Activated CD4-positive, alpha-beta T cell treated with anti-CD3 and anti-CD28 coated beads for 36 hours (primary cell): ENCODE data around the gene REEP3. TPM values are rescaled to one million over a fixed set of nuclear protein-coding genes. Genes with fewer than 3 reads are reported as not detected.
"Not testable (repeated sequence)": the region's sequence is repeated elsewhere in the genome, so short reads cannot be mapped to it uniquely, and the experiment has no call there.

Experiments used
- ATAC-seq: fragments of 200-7000 bp; cut with Tn5 transposase; one replicate; pipeline ENCODE4 v1.10.0; 2021; ENCODE audit warnings: mild to moderate bottlenecking, moderate library complexity
- CTCF ChIA-PET: fragments of 350-600 bp; sonication (Branson Sonifier 250); formaldehyde crosslinking; loops from one replicate; lab custom pipeline; 2021; ENCODE audit warnings: antibody characterized with exemption; lab: Charles Lee
- POLR2A ChIA-PET: fragments of 350-600 bp; sonication (Branson Sonifier 250); formaldehyde crosslinking; loops from one replicate; lab custom pipeline; 2021; ENCODE audit warnings: antibody characterized with exemption, inconsistent platforms; lab: Charles Lee
- DNase-seq: peaks from one replicate; pipeline ENCODE4 v3.0.0-alpha.2; 2020
- H3K27ac Mint-ChIP-seq: one replicate; pipeline ENCODE4 v1.8.0; 2021; ENCODE audit warnings: mixed read lengths
- H3K27me3 Mint-ChIP-seq: one replicate; pipeline ENCODE4 v1.8.0; 2021; ENCODE audit warnings: mixed read lengths
- H3K36me3 Mint-ChIP-seq: one replicate; pipeline ENCODE4 v1.8.0; 2021; ENCODE audit warnings: low read depth, mixed read lengths
- H3K4me1 Mint-ChIP-seq: one replicate; pipeline ENCODE4 v1.8.0; 2021; ENCODE audit warnings: mixed read lengths
- H3K4me3 Mint-ChIP-seq: one replicate; pipeline ENCODE4 v1.8.0; 2021; ENCODE audit warnings: mild to moderate bottlenecking, moderate library complexity, mixed read lengths
- H3K9me3 Mint-ChIP-seq: one replicate; pipeline ENCODE4 v1.8.0; 2021; ENCODE audit warnings: low read depth, mixed read lengths
- intact Hi-C, 2 experiments: fragments of 100-400 bp; cut with DNase I in 1 of 2; cut with micrococcal nuclease in 1 of 2; formaldehyde crosslinking; loops; one replicate each; pipeline versions ENCODE4 v1.14.2 to v1.15.1; 2022 to 2024; cut with DNase I, micrococcal nuclease
- total RNA-seq, 2 experiments: library from RNA; stranded (reverse); gene quantifications; one replicate each; pipeline ENCODE4 v1.2.3, GENCODE V29; 2021

Gene REEP3
- total RNA-seq, 2 experiments from 2014 or later = 15.9 to 20.9 TPM

DNA sequence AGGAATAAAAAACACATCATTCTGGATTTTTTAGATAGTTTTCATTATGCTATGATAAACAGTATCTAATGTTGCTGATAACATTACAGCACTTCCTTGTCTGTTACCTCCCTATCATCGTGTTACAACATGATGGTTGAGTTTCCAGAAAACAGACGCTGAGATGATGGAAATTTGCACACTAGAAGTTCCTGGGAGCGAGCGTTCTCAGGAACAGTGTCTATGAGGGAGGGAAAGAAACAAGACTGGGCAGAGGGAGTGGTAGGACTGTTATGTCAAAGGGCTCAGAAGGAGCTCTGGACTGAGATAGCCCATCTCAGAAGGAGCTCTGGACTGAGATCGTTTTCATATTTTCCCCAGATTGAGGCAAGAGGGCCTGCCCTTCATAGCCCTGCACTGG lies 121.6 kb downstream of the REEP3 start:
- POLR2A ChIA-PET = no interaction called here
- no peaks in the 10 kb centered on the region for H3K9me3 Mint-ChIP-seq
- no peak overlapping the region for H3K27ac Mint-ChIP-seq
- no peak overlapping the region for H3K4me3 Mint-ChIP-seq
- H3K4me1 Mint-ChIP-seq = peaks cover 4% of the 10 kb centered on the region
- CTCF ChIA-PET = no interaction called here
- ATAC-seq (no peak), DNase-seq (no peak)
- intact Hi-C loops = no loop called here
- H3K36me3 Mint-ChIP-seq = no peaks in the 10 kb centered on the region
- H3K27me3 Mint-ChIP-seq = no peaks in the 10 kb centered on the region

DNA sequence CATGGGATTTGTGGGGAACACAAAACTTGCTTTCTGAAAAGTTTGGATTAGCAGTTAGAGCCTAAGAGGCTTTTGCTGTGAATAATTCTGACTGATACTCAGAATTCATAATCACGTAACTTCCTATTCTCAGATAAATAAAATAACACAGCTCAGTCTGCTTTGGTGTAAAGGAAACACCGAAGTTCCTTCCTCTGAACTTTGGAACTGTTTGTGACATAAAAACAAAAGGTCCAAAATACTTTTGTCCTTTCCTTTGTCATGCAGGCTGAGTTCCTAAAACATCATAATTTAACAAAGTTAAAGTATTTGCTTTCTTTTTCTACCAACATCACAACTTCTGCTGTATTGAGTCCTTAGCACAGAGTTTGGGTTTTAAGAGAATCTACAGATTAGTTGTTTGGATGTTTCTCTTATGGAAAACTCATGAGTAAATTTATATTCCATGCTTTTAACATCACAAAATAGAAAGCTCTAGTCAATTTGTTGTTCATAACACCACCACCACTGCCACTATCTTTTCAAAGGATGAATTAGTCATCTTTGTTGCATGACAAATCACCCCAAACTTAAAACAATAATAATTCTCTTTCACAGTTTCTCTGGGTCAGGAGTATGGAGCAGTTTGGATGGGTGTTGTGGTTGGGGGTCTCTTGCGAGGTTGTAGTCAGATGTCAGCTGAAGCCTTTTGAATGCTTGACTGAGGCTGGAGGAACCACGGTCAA lies 123.4 kb downstream of the REEP3 start:
- peak; percentile 16 for ATAC-seq
- Mint-ChIP-seq H3K27ac (no peak overlapping the region), H3K36me3 (no peaks in the 10 kb centered on the region), H3K4me3 (no peak overlapping the region), H3K27me3 (no peaks in the 10 kb centered on the region), H3K4me1 (peaks cover 4% of the 10 kb centered on the region), H3K9me3 (no peaks in the 10 kb centered on the region)
- no peak for DNase-seq
- ChIA-PET POLR2A (no interaction called here), CTCF (interaction anchor here (0.5 to 2.0 kb wide), 3 partner anchors 75 to 477 kb away, joined by 3 to 7 read pairs (median 4); no protein-coding TSS in a partner anchor)
- intact Hi-C loops = no loop called here

DNA sequence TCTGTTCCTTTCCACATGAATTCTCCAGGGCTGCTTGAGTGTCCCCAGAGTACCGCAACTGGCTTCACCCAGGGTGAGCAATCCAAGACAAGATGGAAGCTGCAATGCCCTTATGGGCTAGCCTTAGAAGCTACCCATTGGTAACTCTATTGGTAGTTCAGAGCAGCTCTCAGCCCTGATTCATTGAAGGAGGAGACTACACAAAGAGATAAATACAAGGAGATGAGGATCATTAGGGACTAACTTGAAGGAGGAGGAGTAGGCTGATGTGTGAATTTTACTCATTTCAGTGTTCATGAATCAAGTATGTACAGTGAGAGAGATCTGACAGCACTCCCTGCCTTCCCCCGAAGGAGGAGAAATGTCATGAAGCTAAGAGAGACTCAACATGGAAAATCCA lies 124.0 kb downstream of the REEP3 start:
- Mint-ChIP-seq H3K27me3 (no peaks in the 10 kb centered on the region), H3K27ac (no peak overlapping the region), H3K4me1 (peaks cover 4% of the 10 kb centered on the region), H3K9me3 (no peaks in the 10 kb centered on the region), H3K36me3 (no peaks in the 10 kb centered on the region), H3K4me3 (no peak overlapping the region)
- ChIA-PET POLR2A (no interaction called here), CTCF (interaction anchor here (0.5 to 2.0 kb wide), 2 partner anchors 163 to 478 kb away, joined by 3 to 7 read pairs; no protein-coding TSS in a partner anchor)
- no peak for DNase-seq
- peak; percentile 30 for ATAC-seq
- intact Hi-C loops = no loop called here

DNA sequence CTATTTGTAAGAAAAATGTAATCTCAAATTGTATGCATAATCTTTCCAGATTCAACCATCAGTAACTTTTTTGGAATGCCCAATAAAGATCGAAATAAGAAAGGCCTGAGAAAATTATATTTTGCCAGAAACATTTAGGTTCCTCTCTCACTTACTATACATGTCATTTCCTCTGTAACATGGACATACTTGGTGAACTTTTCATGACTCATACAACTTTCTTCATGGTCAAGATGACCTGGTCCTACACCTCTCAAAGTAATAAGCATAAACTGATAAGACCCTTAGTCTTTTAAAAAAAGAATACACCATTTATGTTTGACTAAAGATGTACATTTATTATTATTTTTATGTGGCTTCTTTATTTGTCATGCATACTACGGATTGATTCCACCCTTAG lies 125.3 kb downstream of the REEP3 start:
- DNase-seq (no peak), ATAC-seq (no peak)
- Mint-ChIP-seq H3K4me3 (no peak overlapping the region), H3K36me3 (no peaks in the 10 kb centered on the region), H3K9me3 (no peaks in the 10 kb centered on the region), H3K27me3 (no peaks in the 10 kb centered on the region), H3K4me1 (peaks cover 4% of the 10 kb centered on the region), H3K27ac (no peak overlapping the region)
- CTCF ChIA-PET = no interaction called here
- intact Hi-C loops = no loop called here
- POLR2A ChIA-PET = no interaction called here

DNA sequence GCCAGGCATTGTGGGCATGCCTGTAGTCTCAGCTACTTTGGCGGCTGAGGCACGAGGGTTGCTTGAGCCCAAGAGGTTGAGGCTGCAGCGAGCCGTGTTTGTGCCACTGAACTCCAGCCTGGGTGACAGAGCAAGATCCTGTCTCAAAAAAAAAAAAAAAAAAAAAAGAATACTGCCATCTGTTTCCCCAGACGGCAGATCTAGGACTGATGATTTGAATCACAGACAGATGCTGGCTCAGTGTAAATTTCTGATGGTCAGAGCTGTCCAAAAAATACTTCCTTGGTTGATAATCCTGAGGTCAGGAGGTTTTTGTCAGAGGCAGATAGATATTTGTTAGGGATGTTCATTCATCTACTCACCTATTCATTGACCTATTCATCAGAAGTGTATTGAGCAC lies 130.7 kb downstream of the REEP3 start:
- intact Hi-C loops = no loop called here
- no peak for ATAC-seq
- Mint-ChIP-seq H3K4me1 (no peaks in the 10 kb centered on the region), H3K4me3 (no peak overlapping the region), H3K27ac (no peak overlapping the region), H3K9me3 (no peaks in the 10 kb centered on the region), H3K36me3 (no peaks in the 10 kb centered on the region), H3K27me3 (peaks cover 2% of the 10 kb centered on the region)
- ChIA-PET CTCF (no interaction called here), POLR2A (no interaction called here)
- DNase-seq = no peak

DNA sequence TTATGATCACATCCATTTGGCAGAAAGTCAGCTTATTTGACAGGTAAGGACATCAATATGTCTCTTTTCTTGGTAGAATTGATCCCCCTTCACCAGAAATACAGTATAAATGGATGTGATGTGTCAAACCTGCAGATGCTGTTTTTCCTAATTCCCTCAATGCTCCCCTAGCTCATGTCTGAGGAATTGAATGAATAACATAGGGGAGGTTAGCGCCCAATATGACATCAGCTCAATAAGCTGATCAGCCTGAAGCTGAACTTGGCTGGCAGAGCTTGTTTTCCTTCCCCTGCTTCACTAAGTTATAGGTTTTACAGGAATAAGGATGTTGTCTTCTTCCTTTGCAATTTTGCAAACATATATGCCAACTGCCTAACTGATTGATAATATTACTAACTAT lies 132.5 kb downstream of the REEP3 start:
- DNase-seq (no peak), ATAC-seq (no peak)
- H3K4me1 Mint-ChIP-seq = no peaks in the 10 kb centered on the region
- peaks cover 2% of the 10 kb centered on the region for H3K27me3 Mint-ChIP-seq
- H3K36me3 Mint-ChIP-seq = no peaks in the 10 kb centered on the region
- intact Hi-C loops = no loop called here
- CTCF ChIA-PET = interaction anchor here (0.7 kb wide), 1 partner anchor 21 kb away, joined by 3 read pairs; no protein-coding TSS in a partner anchor
- H3K27ac Mint-ChIP-seq = peak overlapping the region; percentile 31
- no peak overlapping the region for H3K4me3 Mint-ChIP-seq
- POLR2A ChIA-PET = no interaction called here
- no peaks in the 10 kb centered on the region for H3K9me3 Mint-ChIP-seq

DNA sequence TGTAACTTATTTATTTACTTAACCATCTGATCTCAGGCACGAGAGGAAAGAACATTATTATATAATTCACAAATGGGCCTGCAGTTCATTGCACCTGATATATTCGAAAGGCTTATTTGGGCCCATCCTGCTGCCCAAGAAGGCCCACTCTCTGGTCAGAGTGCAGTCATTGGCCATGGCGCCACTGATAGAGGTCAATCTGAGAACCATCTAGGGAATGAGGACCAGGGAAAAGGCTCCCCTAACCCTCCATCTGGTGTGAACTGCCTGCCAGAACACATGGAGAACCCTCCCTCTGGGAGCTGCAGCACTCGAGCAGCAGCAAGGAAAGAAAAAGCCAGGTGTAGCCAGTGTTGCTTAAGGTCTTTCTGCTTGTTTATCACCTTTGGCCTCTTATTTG lies 136.6 kb downstream of the REEP3 start:
- no peaks in the 10 kb centered on the region for H3K9me3 Mint-ChIP-seq

DNA sequence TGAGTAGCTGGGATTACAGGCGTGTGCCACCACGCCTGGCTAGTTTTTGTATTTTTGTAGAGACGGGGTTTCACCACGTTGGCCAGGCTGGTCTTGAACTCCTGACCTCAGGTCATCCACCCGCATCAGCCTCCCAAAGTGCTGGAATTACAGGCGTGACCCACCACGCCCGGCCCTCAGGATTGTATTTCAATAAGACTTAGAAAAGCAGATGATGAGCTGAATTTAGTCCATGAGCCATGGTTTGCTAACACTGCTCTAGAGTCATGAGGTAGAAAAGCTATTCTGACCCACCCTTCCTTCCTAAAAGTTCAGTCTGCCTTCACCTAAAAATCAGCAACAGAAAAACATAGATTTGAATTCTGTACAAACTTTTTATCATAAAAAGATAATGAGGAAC lies 139.7 kb downstream of the REEP3 start:
- ATAC-seq, H3K4me1 Mint-ChIP-seq, H3K36me3 Mint-ChIP-seq, H3K9me3 Mint-ChIP-seq, intact Hi-C loops, H3K4me3 Mint-ChIP-seq, H3K27ac Mint-ChIP-seq, H3K27me3 Mint-ChIP-seq, DNase-seq, POLR2A ChIA-PET: not testable (repeated sequence)
- CTCF ChIA-PET = interaction anchor here (0.6 to 2.3 kb wide), 3 partner anchors 16 to 1296 kb away, joined by 3 to 8 read pairs (median 3); no protein-coding TSS in a partner anchor

More for the DNA sequence above, 136.6 kb downstream of the REEP3 start:
- ATAC-seq = no peak
- Mint-ChIP-seq H3K27ac (no peak overlapping the region), H3K4me1 (no peaks in the 10 kb centered on the region), H3K36me3 (no peaks in the 10 kb centered on the region), H3K27me3 (no peaks in the 10 kb centered on the region), H3K4me3 (no peak overlapping the region)
- ChIA-PET POLR2A (no interaction called here), CTCF (interaction anchor here (0.6 kb wide), 1 partner anchor 179 kb away, joined by 5 read pairs; no protein-coding TSS in a partner anchor)
- DNase-seq = no peak
- intact Hi-C loops = no loop called here

DNA sequence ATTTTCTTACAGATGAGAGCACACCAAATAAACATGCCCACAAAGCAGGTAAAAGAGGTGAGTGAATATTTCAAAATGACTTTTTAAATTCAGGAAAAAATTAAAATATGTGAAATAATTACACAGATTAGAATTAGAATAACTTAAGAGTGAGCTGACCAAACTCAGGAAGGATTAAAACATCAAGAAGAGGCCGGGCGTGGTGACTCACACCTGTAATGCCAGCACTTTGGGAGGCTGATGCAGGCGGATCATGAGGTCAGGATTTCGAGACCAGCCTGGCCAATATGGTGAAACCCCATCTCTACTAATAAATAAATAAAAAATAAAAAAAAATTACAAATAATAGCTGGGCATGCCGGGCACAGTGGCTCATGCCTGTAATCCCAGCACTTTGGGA lies 140.1 kb downstream of the REEP3 start:
- POLR2A ChIA-PET = interaction anchor here (0.7 kb wide), 1 partner anchor 433 kb away, joined by 3 read pairs; no protein-coding TSS in a partner anchor
- no peak overlapping the region for H3K4me3 Mint-ChIP-seq
- CTCF ChIA-PET = interaction anchor here (0.6 to 2.3 kb wide), 3 partner anchors 16 to 504 kb away, joined by 3 to 8 read pairs (median 3); no protein-coding TSS in a partner anchor
- H3K9me3 Mint-ChIP-seq = no peaks in the 10 kb centered on the region
- no peaks in the 10 kb centered on the region for H3K27me3 Mint-ChIP-seq
- H3K27ac Mint-ChIP-seq = no peak overlapping the region
- H3K36me3 Mint-ChIP-seq = no peaks in the 10 kb centered on the region
- no peak for DNase-seq
- intact Hi-C loops = no loop called here
- H3K4me1 Mint-ChIP-seq = no peaks in the 10 kb centered on the region
- ATAC-seq = no peak

DNA sequence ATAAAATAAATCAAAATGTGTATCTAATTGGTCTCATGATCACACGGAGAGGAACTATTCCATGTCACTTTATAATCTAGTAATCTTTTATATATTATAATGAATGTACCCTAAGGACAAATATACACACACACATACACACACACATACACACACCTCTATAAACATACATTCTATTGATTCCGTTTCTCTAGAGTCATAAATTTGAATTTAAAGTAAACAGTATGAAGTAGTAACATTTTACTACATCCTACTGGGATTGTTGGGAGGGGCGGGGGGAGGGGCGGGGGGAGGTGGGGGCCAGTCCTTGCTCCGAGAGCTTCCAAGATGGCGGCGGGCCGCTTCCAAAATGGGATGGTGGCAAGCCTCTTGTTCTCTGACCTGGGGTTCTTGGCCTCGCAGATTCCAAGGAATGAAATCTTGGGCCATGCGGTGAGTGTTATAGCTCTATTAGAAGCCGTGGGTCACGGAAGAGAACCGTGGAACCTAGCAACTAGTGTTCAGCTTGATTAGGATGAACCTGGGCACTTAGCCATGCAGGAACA lies 143.2 kb downstream of the REEP3 start:
- Mint-ChIP-seq H3K36me3 (no peaks in the 10 kb centered on the region), H3K9me3 (no peaks in the 10 kb centered on the region), H3K27me3 (no peaks in the 10 kb centered on the region), H3K4me1 (no peaks in the 10 kb centered on the region), H3K27ac (no peak overlapping the region), H3K4me3 (no peak overlapping the region)
- POLR2A ChIA-PET = no interaction called here
- ATAC-seq = no peak
- CTCF ChIA-PET = interaction anchor here (1.0 kb wide), 1 partner anchor 498 kb away, joined by 3 read pairs; no protein-coding TSS in a partner anchor
- DNase-seq = no peak
- intact Hi-C loops = no loop called here

DNA sequence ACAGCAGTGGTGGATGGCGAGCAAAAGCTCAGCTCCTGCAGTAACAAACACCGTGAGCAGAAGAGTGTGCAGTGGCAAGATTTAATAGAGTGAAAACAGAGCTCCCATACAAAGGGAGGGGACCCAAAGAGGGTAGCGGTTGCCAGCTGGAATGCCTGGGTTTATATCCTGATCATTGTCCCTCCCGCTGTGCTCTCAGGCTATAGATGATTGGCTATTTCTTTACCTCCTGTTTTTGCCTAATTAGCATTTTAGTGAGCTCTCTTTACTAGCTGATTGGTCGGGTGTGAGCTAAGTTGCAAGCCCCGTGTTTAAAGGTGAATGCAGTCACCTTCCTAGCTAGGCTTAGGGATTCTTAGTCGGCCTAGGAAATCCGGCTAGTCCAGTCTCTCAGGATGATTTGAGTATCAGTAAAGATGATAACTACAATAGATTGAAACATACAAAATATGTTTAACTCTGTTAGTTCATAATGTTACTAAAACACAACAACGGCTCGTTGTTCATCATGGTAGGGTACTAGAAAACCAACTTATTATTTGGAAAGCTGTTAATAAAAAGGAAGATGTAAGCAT lies 143.9 kb downstream of the REEP3 start:
- POLR2A ChIA-PET, H3K4me1 Mint-ChIP-seq, H3K27me3 Mint-ChIP-seq, H3K4me3 Mint-ChIP-seq, ATAC-seq, H3K9me3 Mint-ChIP-seq, H3K27ac Mint-ChIP-seq, H3K36me3 Mint-ChIP-seq, DNase-seq, intact Hi-C loops: not testable (repeated sequence)
- CTCF ChIA-PET = interaction anchor here (0.5 to 1.0 kb wide), 3 partner anchors 106 to 499 kb away, joined by 3 read pairs; no protein-coding TSS in a partner anchor
